Skeletal muscle satellite cell (primary cell): ENCODE measurements around the gene NECAB3.

ENCODE experiments used
- H3K27me3 ChIP-seq: 2 replicates; pipeline ENCODE4 v1.7.0; 2013; ENCODE audit warnings: low read length; ENCODE audit not compliant: control insufficient read depth, insufficient read depth
- H3K36me3 ChIP-seq: 2 replicates; pipeline ENCODE4 v1.7.0; 2013; ENCODE audit warnings: mild to moderate bottlenecking, control low read depth, low read length; ENCODE audit not compliant: insufficient read depth
- H3K4me1 ChIP-seq: 2 replicates; pipeline ENCODE4 v1.7.0; 2013; ENCODE audit warnings: low read length; ENCODE audit not compliant: control insufficient read depth, insufficient read depth
- H3K4me2 ChIP-seq: 2 replicates; pipeline ENCODE4 v1.7.0; 2013; ENCODE audit warnings: mild to moderate bottlenecking, low read length
- H3K4me3 ChIP-seq: 2 replicates; pipeline ENCODE4 v1.7.0; 2013; ENCODE audit warnings: low read length
- H3K9ac ChIP-seq: 2 replicates; pipeline ENCODE4 v1.7.0; 2013; ENCODE audit warnings: mild to moderate bottlenecking, low read depth, low read length, moderate library complexity
- H3K9me3 ChIP-seq: replicated peaks from 2 replicates; pipeline ENCODE4 v1.7.0; 2013; ENCODE audit warnings: mild to moderate bottlenecking, control low read depth, low read length

The NECAB3 gene

GRCh38 chr20:33667245-33667675 is 7.0 kb downstream of the NECAB3 start:
- Histone ChIP-seq H3K9ac (peak overlapping the region; percentile 55), H3K27me3 (no peaks in the 10 kb centered on the region), H3K4me3 (peak overlapping the region; percentile 71), H3K36me3 (peaks cover 13% of the 10 kb centered on the region), H3K4me2 (peak overlapping the region; percentile 89), H3K9me3 (no peaks in the 10 kb centered on the region), H3K4me1 (peaks cover 39% of the 10 kb centered on the region)

GRCh38 chr20:33666293-33667244 is 7.7 kb downstream of the NECAB3 start, which contains the start of gene ACTL10:
ACTL10 (plus strand) TSS chr20:33666943; CDS start chr20:33667498, 555 bp downstream.
- Histone ChIP-seq H3K4me1 (peaks cover 39% of the 10 kb centered on the region), H3K9ac (peak within 1 kb of the TSS; percentile 66)

DNA sequence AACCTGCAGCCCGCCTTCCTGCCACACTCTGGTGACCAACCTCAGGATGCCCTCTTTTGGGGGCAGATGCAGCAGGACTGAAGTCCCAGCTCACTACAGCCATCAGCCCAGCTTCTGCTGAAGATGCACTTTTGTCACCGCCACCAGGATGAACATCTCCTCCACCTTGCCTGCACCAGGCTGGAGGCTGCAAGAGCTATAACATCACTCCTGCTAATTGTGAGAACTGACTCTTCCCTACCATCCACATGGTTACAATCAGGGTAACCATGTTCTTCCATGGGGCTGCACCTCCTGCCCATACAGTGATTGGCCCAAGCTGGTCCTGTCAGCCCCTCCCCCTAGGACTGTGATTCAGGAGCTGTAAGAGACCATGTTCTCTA is 9.5 kb downstream of the NECAB3 start:
- H3K9ac ChIP-seq: no peak overlapping the region
- no peak overlapping the region for H3K4me2 ChIP-seq
- H3K9me3 ChIP-seq: no peaks in the 10 kb centered on the region
- no peak overlapping the region for H3K4me3 ChIP-seq
- H3K27me3 ChIP-seq: no peaks in the 10 kb centered on the region
- H3K36me3 ChIP-seq: peaks cover 8% of the 10 kb centered on the region
- peaks cover 39% of the 10 kb centered on the region for H3K4me1 ChIP-seq

More at GRCh38 chr20:33666293-33667244, 7.7 kb downstream of the NECAB3 start, which contains the start of gene ACTL10:
- H3K4me2 ChIP-seq: peak within 1 kb of the TSS; percentile 89
- H3K27me3 ChIP-seq: no peaks in the 10 kb centered on the region
- H3K9me3 ChIP-seq: no peaks in the 10 kb centered on the region
- H3K4me3 ChIP-seq: peak within 1 kb of the TSS; percentile 71
- H3K36me3 ChIP-seq: peaks cover 13% of the 10 kb centered on the region

DNA sequence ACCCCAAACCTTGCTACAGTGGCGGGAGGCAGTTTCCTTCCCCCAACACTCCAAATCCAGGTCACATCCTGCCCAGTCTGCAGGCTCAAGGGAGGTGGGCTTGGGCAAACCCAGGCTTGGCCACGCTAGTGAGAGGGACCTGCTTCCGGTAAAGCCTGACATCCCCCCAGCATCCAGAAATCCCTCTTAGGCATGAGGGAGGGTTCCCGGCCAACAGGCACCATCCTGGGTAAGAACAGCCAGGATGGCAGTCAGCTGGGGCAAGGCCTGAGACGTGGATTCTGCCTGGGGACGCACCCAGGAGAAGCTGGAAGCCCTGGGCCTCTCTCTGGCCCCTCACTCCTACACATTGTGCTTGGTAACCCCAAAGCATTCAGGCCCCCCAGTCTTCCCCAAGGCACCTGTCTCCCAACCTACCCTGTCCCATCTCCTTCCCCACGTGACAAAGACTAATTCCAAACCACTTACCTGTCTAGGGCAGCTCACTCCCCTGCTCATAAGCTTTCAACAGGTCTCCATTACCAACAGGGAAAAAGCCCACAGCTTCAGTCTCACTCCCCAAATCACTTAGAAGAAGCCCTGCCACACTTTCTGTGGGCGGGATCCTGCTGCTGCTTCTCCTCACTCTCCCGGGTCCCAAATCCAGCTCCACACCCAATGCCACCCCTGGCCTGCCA is 10.0 kb downstream of the NECAB3 start:
- Histone ChIP-seq H3K36me3 (peaks cover 11% of the 10 kb centered on the region), H3K27me3 (no peaks in the 10 kb centered on the region), H3K9ac (peak overlapping the region; percentile 92), H3K4me2 (peak overlapping the region; percentile 100), H3K4me3 (peak overlapping the region; percentile 83), H3K4me1 (peaks cover 39% of the 10 kb centered on the region), H3K9me3 (no peaks in the 10 kb centered on the region)

DNA sequence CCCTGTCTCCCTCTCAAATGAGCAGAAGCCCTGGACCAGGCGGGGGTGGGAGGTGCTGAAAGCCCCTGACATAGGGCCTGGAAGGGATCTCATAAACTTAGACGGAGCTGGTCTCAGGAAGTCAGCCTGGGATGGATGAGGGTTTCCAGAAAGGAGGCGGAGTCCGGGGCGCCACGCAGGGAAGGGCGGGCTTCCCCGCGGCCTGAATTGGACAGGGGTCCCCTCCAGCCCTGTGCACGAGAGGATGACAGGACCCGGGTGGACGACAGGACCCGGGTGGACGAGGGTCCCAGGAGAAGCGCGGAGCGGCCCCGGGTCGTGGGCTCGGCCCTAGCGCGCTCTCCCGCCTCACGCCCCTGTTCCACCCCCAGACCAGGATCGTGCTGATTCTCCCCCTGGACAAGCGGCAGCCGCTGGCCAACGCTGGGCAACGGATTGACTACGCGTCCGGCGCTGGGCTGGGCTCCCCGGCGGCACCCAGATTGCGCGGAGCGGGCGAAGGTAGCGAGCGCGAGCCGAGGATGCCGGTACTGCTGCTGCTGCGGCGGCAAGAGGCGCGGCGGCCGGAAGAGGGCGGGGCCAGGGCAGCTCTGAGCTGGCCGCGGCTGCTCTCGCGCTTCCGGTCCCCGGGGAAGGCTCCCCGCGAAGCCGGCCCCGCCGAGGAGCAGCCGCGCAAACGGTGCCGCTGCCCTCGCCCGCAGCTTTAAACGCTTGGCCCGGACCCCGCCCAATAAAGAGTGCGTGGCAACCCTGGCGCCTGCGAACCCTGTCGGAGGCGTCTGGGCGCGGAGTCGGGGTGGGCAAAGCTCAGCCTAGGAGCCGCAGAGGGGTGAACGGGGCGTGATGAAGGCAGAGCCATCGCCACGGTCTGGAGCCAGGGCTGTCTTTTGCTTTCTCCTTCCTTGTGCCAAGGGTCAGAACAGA is 10.8 kb downstream of the NECAB3 start:
- H3K9me3 ChIP-seq: no peaks in the 10 kb centered on the region
- peak overlapping the region; percentile 83 for H3K4me3 ChIP-seq
- H3K36me3 ChIP-seq: peaks cover 10% of the 10 kb centered on the region
- H3K4me2 ChIP-seq: peak overlapping the region; percentile 100
- H3K9ac ChIP-seq: peak overlapping the region; percentile 92
- peaks cover 39% of the 10 kb centered on the region for H3K4me1 ChIP-seq
- H3K27me3 ChIP-seq: no peaks in the 10 kb centered on the region

DNA sequence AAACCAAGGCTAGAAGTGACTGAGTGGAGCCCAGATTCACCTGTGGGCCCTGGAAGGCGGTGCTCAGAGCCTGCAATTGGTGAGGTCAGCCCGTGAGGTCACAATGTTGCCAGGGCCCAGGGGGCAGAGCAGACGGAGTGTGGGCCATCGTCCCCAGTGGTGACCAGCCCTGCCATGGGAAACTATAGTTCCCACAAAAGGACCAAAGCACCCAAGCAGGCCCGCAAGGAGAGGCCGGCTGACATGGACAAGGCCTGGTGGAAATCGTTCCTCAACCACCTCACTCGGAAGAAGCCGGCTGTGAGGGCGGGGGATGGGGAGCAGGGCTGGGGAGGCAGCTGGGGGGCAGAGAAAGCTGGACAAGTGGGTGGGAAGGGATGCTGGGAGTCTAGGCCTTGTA is 12.1 kb downstream of the NECAB3 start, which contains the start of gene C20orf144:
TSS of gene C20orf144 (plus strand) at position 156 of the 400 bp plus-strand sequence. CDS start at position 175, 19 bp downstream.
- no peaks in the 10 kb centered on the region for H3K27me3 ChIP-seq
- H3K4me3 ChIP-seq: peak within 1 kb of the TSS; percentile 83
- H3K4me1 ChIP-seq: peaks cover 27% of the 10 kb centered on the region
- no peaks in the 10 kb centered on the region for H3K9me3 ChIP-seq
- H3K9ac ChIP-seq: peak within 1 kb of the TSS; percentile 92
- peaks cover 10% of the 10 kb centered on the region for H3K36me3 ChIP-seq
- peak within 1 kb of the TSS; percentile 100 for H3K4me2 ChIP-seq

DNA sequence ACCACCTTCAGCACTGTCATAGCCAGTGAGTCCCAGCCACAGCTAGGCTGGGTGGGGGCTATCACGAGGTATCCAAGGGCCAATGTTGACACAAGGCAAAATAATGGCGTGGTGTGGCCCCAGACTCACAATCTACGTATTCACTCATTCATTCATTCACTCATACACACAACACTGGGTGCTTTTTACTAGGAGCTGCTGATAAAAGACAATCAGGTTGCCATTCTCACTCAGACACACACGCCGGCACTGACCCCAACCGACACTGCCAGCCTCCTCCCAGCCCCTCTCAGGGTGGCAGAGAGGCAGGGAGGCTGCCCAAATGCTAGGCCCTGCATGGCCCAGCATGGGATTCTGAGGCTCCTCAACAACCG is 13.6 kb downstream of the NECAB3 start:
- peaks cover 16% of the 10 kb centered on the region for H3K4me1 ChIP-seq
- H3K9ac ChIP-seq: no peak overlapping the region
- no peaks in the 10 kb centered on the region for H3K27me3 ChIP-seq
- no peaks in the 10 kb centered on the region for H3K9me3 ChIP-seq
- H3K36me3 ChIP-seq: peaks cover 10% of the 10 kb centered on the region
- no peak overlapping the region for H3K4me3 ChIP-seq
- no peak overlapping the region for H3K4me2 ChIP-seq

GRCh38 chr20:33660035-33660684 is 14.1 kb downstream of the NECAB3 start:
- Histone ChIP-seq H3K4me3 (no peak overlapping the region), H3K27me3 (no peaks in the 10 kb centered on the region), H3K4me2 (no peak overlapping the region), H3K9ac (no peak overlapping the region), H3K36me3 (peaks cover 10% of the 10 kb centered on the region), H3K9me3 (no peaks in the 10 kb centered on the region), H3K4me1 (peaks cover 16% of the 10 kb centered on the region)

- H3K27me3 ChIP-seq: no peaks in the 10 kb centered on the region
- no peak overlapping the region for H3K9ac ChIP-seq
- no peaks in the 10 kb centered on the region for H3K9me3 ChIP-seq
- peaks cover 10% of the 10 kb centered on the region for H3K36me3 ChIP-seq
- H3K4me1 ChIP-seq: peaks cover 16% of the 10 kb centered on the region
- H3K4me2 ChIP-seq: no peak overlapping the region
- H3K4me3 ChIP-seq: no peak overlapping the region
Observed at GRCh38 chr20:33659341-33660034, 14.7 kb downstream of the NECAB3 start.

- Histone ChIP-seq H3K4me3 (no peak overlapping the region), H3K9me3 (no peaks in the 10 kb centered on the region), H3K9ac (no peak overlapping the region), H3K36me3 (peaks cover 10% of the 10 kb centered on the region), H3K4me1 (peaks cover 11% of the 10 kb centered on the region), H3K27me3 (no peaks in the 10 kb centered on the region), H3K4me2 (no peak overlapping the region)
Observed at GRCh38 chr20:33658929-33659328, 15.3 kb downstream of the NECAB3 start.
